ENCODE data around the gene LAPTM5.

Gene LAPTM5

GRCh38 chr1:30741239-30741894, 16.2 kb downstream of the LAPTM5 start:
- no peak for DNase-seq

GRCh38 chr1:30740251-30741238, 17.0 kb downstream of the LAPTM5 start:
- peak in 1 of 2 donors; percentile 49 for DNase-seq

GRCh38 chr1:30739601-30740000, 18.0 kb downstream of the LAPTM5 start:
- no peak for DNase-seq

GRCh38 chr1:30738715-30739559, 18.6 kb downstream of the LAPTM5 start:
- no peak for DNase-seq

- no peak for DNase-seq
These were observed 19.4 kb downstream of the LAPTM5 start for GRCh38 chr1:30738040-30738714.

GRCh38 chr1:30737357-30738039, 20.1 kb downstream of the LAPTM5 start:
- no peak for DNase-seq

GRCh38 chr1:30735668-30736498, 21.7 kb downstream of the LAPTM5 start:
- DNase-seq = no peak

GRCh38 chr1:30735124-30735523, 22.4 kb downstream of the LAPTM5 start:
- no peak for DNase-seq

GRCh38 chr1:30734580-30734979, 23.0 kb downstream of the LAPTM5 start:
- no peak for DNase-seq

- no peak for DNase-seq
These were observed 23.5 kb downstream of the LAPTM5 start for GRCh38 chr1:30734106-30734505.

GRCh38 chr1:30733493-30733892, 24.1 kb downstream of the LAPTM5 start:
- DNase-seq = no peak

GRCh38 chr1:30732277-30732996, 25.1 kb downstream of the LAPTM5 start:
- DNase-seq = no peak

- DNase-seq = no peak
These were observed 25.7 kb downstream of the LAPTM5 start for GRCh38 chr1:30731806-30732276.

- DNase-seq = no peak
These were observed 26.3 kb downstream of the LAPTM5 start for GRCh38 chr1:30731109-30731805.

- no peak for DNase-seq
These were observed 27.0 kb downstream of the LAPTM5 start for GRCh38 chr1:30730346-30731108.

- DNase-seq = no peak
These were observed 27.7 kb downstream of the LAPTM5 start for GRCh38 chr1:30729901-30730300.

GRCh38 chr1:30728832-30729638, 28.5 kb downstream of the LAPTM5 start:
- DNase-seq = no peak

GRCh38 chr1:30728340-30728739, 29.2 kb downstream of the LAPTM5 start:
- no peak for DNase-seq
